ENCODE data around the gene GPS2.
A peak's percentile ranks its signal among the peaks of the same experiment; 100 is the strongest.

The GPS2 gene

GRCh38 chr17:7294614-7295153 is 20.5 kb downstream of the GPS2 start, which contains the start of gene YBX2:
Gene YBX2 (minus strand): TSS chr17:7294639. CDS start chr17:7294500, 139 bp downstream.
- Histone ChIP-seq H3K4me3 (ENCODE audit: low read depth, low read length) (no peak within 1 kb of the TSS), H3K4me2 (ENCODE audit: low read length) (peak within 1 kb of the TSS; percentile 46), H3K9ac (ENCODE audit: low read length) (no peak within 1 kb of the TSS), H2AK5ac (ENCODE audit: low read length) (no peak within 1 kb of the TSS), H2AFZ (ENCODE audit: insufficient read depth, low read length, poor library complexity) (peak within 1 kb of the TSS; percentile 20), H3K4me1 (ENCODE audit: control insufficient read depth in 1 of 2, insufficient read depth in 2 of 2, low read length in 2 of 2) (peaks cover 4 to 8% of the 10 kb centered on the region in 2 experiments), H3K79me1 (ENCODE audit: low read length) (no peaks in the 10 kb centered on the region), H3K79me2 (ENCODE audit: control insufficient read depth, insufficient read depth, low read length, poor library complexity) (no peaks in the 10 kb centered on the region), H3K27me3 (ENCODE audit: insufficient read depth, low read length) (peaks cover 21% of the 10 kb centered on the region), H3K27ac (ENCODE audit: low read depth, low read length) (no peak within 1 kb of the TSS), H2BK120ac (ENCODE audit: insufficient read depth, low read length, poor library complexity) (no peak within 1 kb of the TSS), H4K12ac (ENCODE audit: low read depth, low read length) (no peak within 1 kb of the TSS), H2BK5ac (ENCODE audit: low read depth, low read length, poor library complexity) (no peak within 1 kb of the TSS), H3K18ac (ENCODE audit: low read length) (no peak within 1 kb of the TSS), H4K91ac (ENCODE audit: low read depth, low read length) (no peak within 1 kb of the TSS), H3K23ac (ENCODE audit: low read length) (no peak within 1 kb of the TSS), H3K9me3 (ENCODE audit: insufficient read depth, low read depth, low read length) (peaks cover 5% of the 10 kb centered on the region), H3K4ac (ENCODE audit: low read depth, low read length) (no peak within 1 kb of the TSS), H3K14ac (ENCODE audit: low read length) (no peak within 1 kb of the TSS), H4K8ac (ENCODE audit: low read depth, low read length) (peak within 1 kb of the TSS; percentile 48), H3K36me3 (ENCODE audit: control insufficient read depth in 1 of 2, insufficient read depth in 2 of 2, low read length in 2 of 2) (no peaks in the 10 kb centered on the region), H2BK12ac (ENCODE audit: low read length) (no peak within 1 kb of the TSS)
- peak; percentile 59 to 66 for DNase-seq
- no CpG with 5 or more reads among the region's 57 CpGs for WGBS (ENCODE audit: extremely low coverage, insufficient coverage, insufficient read length)

GRCh38 chr17:7293816-7294613 is 21.1 kb downstream of the GPS2 start:
- Histone ChIP-seq H4K8ac (ENCODE audit: low read depth, low read length) (no peak overlapping the region), H3K27me3 (ENCODE audit: insufficient read depth, low read length) (peaks cover 21% of the 10 kb centered on the region), H3K9ac (ENCODE audit: low read length) (no peak overlapping the region), H4K91ac (ENCODE audit: low read depth, low read length) (no peak overlapping the region), H3K79me1 (ENCODE audit: low read length) (no peaks in the 10 kb centered on the region), H3K14ac (ENCODE audit: low read length) (no peak overlapping the region), H3K9me3 (ENCODE audit: insufficient read depth, low read depth, low read length) (peaks cover 5% of the 10 kb centered on the region), H3K18ac (ENCODE audit: low read length) (no peak overlapping the region), H3K4me1 (ENCODE audit: control insufficient read depth in 1 of 2, insufficient read depth in 2 of 2, low read length in 2 of 2) (peaks cover 4 to 8% of the 10 kb centered on the region in 2 experiments), H2BK120ac (ENCODE audit: insufficient read depth, low read length, poor library complexity) (no peak overlapping the region), H3K4me2 (ENCODE audit: low read length) (peak overlapping the region; percentile 38), H2AK5ac (ENCODE audit: low read length) (no peak overlapping the region), H3K36me3 (ENCODE audit: control insufficient read depth in 1 of 2, insufficient read depth in 2 of 2, low read length in 2 of 2) (no peaks in the 10 kb centered on the region), H2BK5ac (ENCODE audit: low read depth, low read length, poor library complexity) (no peak overlapping the region), H2BK12ac (ENCODE audit: low read length) (no peak overlapping the region), H3K4me3 (ENCODE audit: low read depth, low read length) (no peak overlapping the region), H3K4ac (ENCODE audit: low read depth, low read length) (no peak overlapping the region), H3K79me2 (ENCODE audit: control insufficient read depth, insufficient read depth, low read length, poor library complexity) (no peaks in the 10 kb centered on the region), H2AFZ (ENCODE audit: insufficient read depth, low read length, poor library complexity) (no peak overlapping the region), H3K23ac (ENCODE audit: low read length) (no peak overlapping the region), H3K27ac (ENCODE audit: low read depth, low read length) (no peak overlapping the region), H4K12ac (ENCODE audit: low read depth, low read length) (no peak overlapping the region)
- WGBS (ENCODE audit: extremely low coverage, insufficient coverage, insufficient read length), result no CpG with 5 or more reads among the region's 75 CpGs
- DNase-seq, result peak; percentile 27 to 54

GRCh38 chr17:7293159-7293558 is 22.0 kb downstream of the GPS2 start:
- H3K23ac ChIP-seq (ENCODE audit: low read length), result no peak overlapping the region
- no peak overlapping the region for H3K4ac ChIP-seq (ENCODE audit: low read depth, low read length)
- H3K4me1 ChIP-seq (ENCODE audit: control insufficient read depth in 1 of 2, insufficient read depth in 2 of 2, low read length in 2 of 2), result peaks cover 4 to 8% of the 10 kb centered on the region in 2 experiments
- no peak overlapping the region for H3K9ac ChIP-seq (ENCODE audit: low read length)
- no peak overlapping the region for H2BK5ac ChIP-seq (ENCODE audit: low read depth, low read length, poor library complexity)
- no peak overlapping the region for H2BK120ac ChIP-seq (ENCODE audit: insufficient read depth, low read length, poor library complexity)
- H2BK12ac ChIP-seq (ENCODE audit: low read length), result no peak overlapping the region
- H3K79me2 ChIP-seq (ENCODE audit: control insufficient read depth, insufficient read depth, low read length, poor library complexity), result no peaks in the 10 kb centered on the region
- no CpG with 5 or more reads among the region's 11 CpGs for WGBS (ENCODE audit: extremely low coverage, insufficient coverage, insufficient read length)
- no peak overlapping the region for H4K91ac ChIP-seq (ENCODE audit: low read depth, low read length)
- no peak overlapping the region for H2AK5ac ChIP-seq (ENCODE audit: low read length)
- peaks cover 23% of the 10 kb centered on the region for H3K27me3 ChIP-seq (ENCODE audit: insufficient read depth, low read length)
- no peaks in the 10 kb centered on the region for H3K36me3 ChIP-seq (ENCODE audit: control insufficient read depth in 1 of 2, insufficient read depth in 2 of 2, low read length in 2 of 2)
- H2AFZ ChIP-seq (ENCODE audit: insufficient read depth, low read length, poor library complexity), result no peak overlapping the region
- H3K79me1 ChIP-seq (ENCODE audit: low read length), result no peaks in the 10 kb centered on the region
- no peak overlapping the region for H3K4me3 ChIP-seq (ENCODE audit: low read depth, low read length)
- no peak overlapping the region for H3K27ac ChIP-seq (ENCODE audit: low read depth, low read length)
- no peak for DNase-seq
- H4K12ac ChIP-seq (ENCODE audit: low read depth, low read length), result no peak overlapping the region
- H4K8ac ChIP-seq (ENCODE audit: low read depth, low read length), result no peak overlapping the region
- peaks cover 5% of the 10 kb centered on the region for H3K9me3 ChIP-seq (ENCODE audit: insufficient read depth, low read depth, low read length)
- H3K14ac ChIP-seq (ENCODE audit: low read length), result no peak overlapping the region
- H3K4me2 ChIP-seq (ENCODE audit: low read length), result no peak overlapping the region
- no peak overlapping the region for H3K18ac ChIP-seq (ENCODE audit: low read length)

GRCh38 chr17:7292729-7293128 is 22.4 kb downstream of the GPS2 start:
- Histone ChIP-seq H3K9me3 (ENCODE audit: insufficient read depth, low read depth, low read length) (peaks cover 5% of the 10 kb centered on the region), H3K79me2 (ENCODE audit: control insufficient read depth, insufficient read depth, low read length, poor library complexity) (no peaks in the 10 kb centered on the region), H2AK5ac (ENCODE audit: low read length) (no peak overlapping the region), H3K4me2 (ENCODE audit: low read length) (no peak overlapping the region), H3K18ac (ENCODE audit: low read length) (no peak overlapping the region), H2AFZ (ENCODE audit: insufficient read depth, low read length, poor library complexity) (no peak overlapping the region), H2BK5ac (ENCODE audit: low read depth, low read length, poor library complexity) (no peak overlapping the region), H4K12ac (ENCODE audit: low read depth, low read length) (no peak overlapping the region), H4K8ac (ENCODE audit: low read depth, low read length) (no peak overlapping the region), H3K4me1 (ENCODE audit: control insufficient read depth in 1 of 2, insufficient read depth in 2 of 2, low read length in 2 of 2) (peaks cover 4 to 8% of the 10 kb centered on the region in 2 experiments), H3K79me1 (ENCODE audit: low read length) (no peaks in the 10 kb centered on the region), H3K4me3 (ENCODE audit: low read depth, low read length) (no peak overlapping the region), H2BK120ac (ENCODE audit: insufficient read depth, low read length, poor library complexity) (no peak overlapping the region), H4K91ac (ENCODE audit: low read depth, low read length) (no peak overlapping the region), H3K9ac (ENCODE audit: low read length) (no peak overlapping the region), H3K4ac (ENCODE audit: low read depth, low read length) (no peak overlapping the region), H3K27ac (ENCODE audit: low read depth, low read length) (no peak overlapping the region), H3K14ac (ENCODE audit: low read length) (no peak overlapping the region), H3K23ac (ENCODE audit: low read length) (no peak overlapping the region), H3K27me3 (ENCODE audit: insufficient read depth, low read length) (peaks cover 23% of the 10 kb centered on the region), H2BK12ac (ENCODE audit: low read length) (no peak overlapping the region), H3K36me3 (ENCODE audit: control insufficient read depth in 1 of 2, insufficient read depth in 2 of 2, low read length in 2 of 2) (no peaks in the 10 kb centered on the region)
- no peak for DNase-seq
- no CpG with 5 or more reads among the region's 6 CpGs for WGBS (ENCODE audit: extremely low coverage, insufficient coverage, insufficient read length)

Measured in trophoblast cell (in vitro differentiated cells and primary cell).